Activated CD4-positive, alpha-beta T cell treated with anti-CD3 and anti-CD28 coated beads, Interleukin-2, amount 10 ng/mL, durations not matched to agents 7 days and 5 days (primary cell): ENCODE results near the gene PARP12. TPM values are rescaled to one million over a fixed set of nuclear protein-coding genes. Genes with fewer than 3 reads are reported as not detected.

Source experiments
- CTCF ChIA-PET: fragments of 350-600 bp; sonication (Branson Sonifier 250); formaldehyde crosslinking; loops from one replicate; lab custom pipeline; 2021; ENCODE audit warnings: antibody characterized with exemption; lab: Charles Lee
- POLR2A ChIA-PET: fragments of 350-600 bp; sonication (Branson Sonifier 250); formaldehyde crosslinking; loops from one replicate; lab custom pipeline; 2021; ENCODE audit warnings: antibody characterized with exemption; lab: Charles Lee
- DNase-seq: peaks from one replicate; pipeline ENCODE4 v3.0.0-alpha.2; 2020
- H3K27ac Mint-ChIP-seq: one replicate; pipeline ENCODE4 v1.8.0; 2021; ENCODE audit warnings: mild to moderate bottlenecking, moderate library complexity, mixed read lengths
- H3K27me3 Mint-ChIP-seq: one replicate; pipeline ENCODE4 v1.8.0; 2021; ENCODE audit warnings: mixed read lengths
- H3K36me3 Mint-ChIP-seq: one replicate; pipeline ENCODE4 v1.8.0; 2021; ENCODE audit warnings: low read depth, mixed read lengths
- H3K4me1 Mint-ChIP-seq: one replicate; pipeline ENCODE4 v1.8.0; 2021; ENCODE audit warnings: mixed read lengths
- H3K4me3 Mint-ChIP-seq: one replicate; pipeline ENCODE4 v1.8.0; 2021; ENCODE audit warnings: mild to moderate bottlenecking, moderate library complexity, mixed read lengths
- H3K9me3 Mint-ChIP-seq: one replicate; pipeline ENCODE4 v1.8.0; 2021; ENCODE audit warnings: mixed read lengths
- total RNA-seq, 2 experiments: library from RNA; stranded (reverse); gene quantifications; one replicate each; pipeline ENCODE4 v1.2.3, GENCODE V29; 2021

The PARP12 gene
- total RNA-seq, 2 experiments from 2014 or later: 121 to 129 TPM

DNA sequence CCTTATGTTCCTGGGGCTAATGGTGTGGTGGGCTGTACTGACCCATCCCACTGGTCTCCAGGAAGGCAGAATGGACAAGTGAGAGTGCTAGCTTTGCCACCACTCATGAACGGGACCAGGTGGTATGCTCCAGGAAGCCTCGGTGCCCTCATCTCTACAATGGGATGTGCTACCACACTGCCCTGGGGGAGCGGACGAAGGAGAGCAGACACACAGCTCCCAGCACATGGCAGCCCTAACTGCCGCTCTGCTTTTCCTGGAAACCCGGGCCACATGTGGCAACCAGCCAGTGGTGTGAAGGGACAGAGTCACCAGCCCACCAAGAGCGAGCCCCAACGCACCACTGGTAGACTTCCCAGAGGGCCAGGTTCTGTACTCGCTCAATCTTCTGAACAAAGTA lies 35.8 kb downstream of the PARP12 start:
- H3K36me3 Mint-ChIP-seq: peaks cover 74% of the 10 kb centered on the region
- CTCF ChIA-PET: no interaction called here
- no peak overlapping the region for H3K4me3 Mint-ChIP-seq
- no peak overlapping the region for H3K27ac Mint-ChIP-seq
- no peaks in the 10 kb centered on the region for H3K9me3 Mint-ChIP-seq
- H3K27me3 Mint-ChIP-seq: no peaks in the 10 kb centered on the region
- peaks cover 2% of the 10 kb centered on the region for H3K4me1 Mint-ChIP-seq
- POLR2A ChIA-PET: no interaction called here
- DNase-seq: no peak

DNA sequence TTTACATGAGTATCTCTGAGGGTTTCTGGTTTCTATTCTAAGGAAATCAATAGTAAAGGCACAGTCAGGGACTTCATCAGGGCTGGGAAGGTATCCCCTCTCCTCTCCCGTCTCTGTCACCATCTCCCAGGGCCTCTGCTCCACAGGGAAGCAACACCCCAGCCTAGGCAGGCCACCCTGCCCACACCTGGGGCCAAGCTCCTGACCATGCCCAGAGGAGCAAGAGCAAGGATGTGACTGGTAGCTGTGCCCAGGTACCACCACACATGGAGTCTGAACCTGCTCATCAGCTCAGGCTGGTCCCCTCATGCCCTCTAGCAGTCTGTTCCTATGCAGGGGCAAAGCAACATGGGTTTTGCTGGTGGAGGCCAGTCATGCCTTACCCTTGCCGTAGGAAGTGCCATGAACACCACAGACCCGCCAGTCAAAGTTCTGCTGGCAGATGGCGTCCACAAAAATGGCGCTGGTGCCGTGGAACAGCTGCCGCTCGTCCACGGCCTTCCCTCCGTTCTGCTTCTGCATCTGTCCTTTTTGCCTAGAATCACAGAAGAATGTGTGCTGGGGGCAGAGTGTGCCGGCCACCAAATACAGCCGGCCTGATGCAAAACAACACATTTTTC lies 36.8 kb downstream of the PARP12 start:
- peaks cover 68% of the 10 kb centered on the region for H3K36me3 Mint-ChIP-seq
- ChIA-PET POLR2A (no interaction called here), CTCF (interaction anchor here (0.6 kb wide), 1 partner anchor 379 kb away, joined by 3 read pairs; no protein-coding TSS in a partner anchor)
- H3K4me1 Mint-ChIP-seq: peaks cover 2% of the 10 kb centered on the region
- DNase-seq: no peak
- H3K27ac Mint-ChIP-seq: no peak overlapping the region
- no peaks in the 10 kb centered on the region for H3K27me3 Mint-ChIP-seq
- H3K4me3 Mint-ChIP-seq: no peak overlapping the region
- no peaks in the 10 kb centered on the region for H3K9me3 Mint-ChIP-seq

DNA sequence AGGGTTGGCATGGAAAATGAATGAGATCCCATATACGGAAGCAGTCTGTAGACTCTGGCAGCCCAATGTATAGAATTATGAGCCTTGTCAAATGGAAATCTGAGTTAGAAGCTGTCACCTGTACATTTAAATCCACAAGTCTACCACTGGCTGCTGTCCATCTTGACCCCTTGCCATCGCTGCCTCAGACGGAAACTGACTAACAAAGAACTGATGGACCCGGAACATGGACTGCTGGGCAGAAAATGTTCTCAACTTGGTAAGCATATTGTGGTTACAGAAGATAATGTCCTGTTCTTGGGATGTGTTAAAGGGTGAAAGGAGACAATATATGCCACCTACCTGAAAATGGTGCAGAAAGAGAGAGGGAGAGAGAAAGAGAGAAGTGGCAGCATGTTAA lies 37.5 kb downstream of the PARP12 start:
- no peaks in the 10 kb centered on the region for H3K9me3 Mint-ChIP-seq
- H3K36me3 Mint-ChIP-seq: peaks cover 64% of the 10 kb centered on the region
- DNase-seq: no peak
- POLR2A ChIA-PET: no interaction called here
- CTCF ChIA-PET: no interaction called here
- H3K4me1 Mint-ChIP-seq: peaks cover 2% of the 10 kb centered on the region
- H3K27me3 Mint-ChIP-seq: no peaks in the 10 kb centered on the region
- H3K4me3 Mint-ChIP-seq: no peak overlapping the region
- no peak overlapping the region for H3K27ac Mint-ChIP-seq

DNA sequence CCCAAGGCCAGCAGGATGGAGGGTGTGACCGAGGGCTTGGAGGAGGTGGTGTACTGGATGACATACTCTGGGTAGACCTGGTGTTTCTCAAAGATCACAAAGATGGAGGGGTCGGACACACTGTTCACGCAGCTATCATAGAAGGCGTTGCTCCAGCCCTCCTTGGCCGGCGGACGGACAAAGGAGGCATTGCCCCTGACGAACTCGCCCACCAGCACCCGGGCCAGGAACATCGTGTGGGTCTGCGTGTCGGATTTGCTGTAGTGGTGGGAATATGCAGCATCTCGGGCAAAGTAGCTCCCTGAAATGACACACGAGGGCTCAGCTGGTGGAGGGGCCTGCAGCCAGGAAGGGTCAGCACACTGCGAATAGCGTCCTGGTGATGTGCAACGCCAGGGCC lies 38.2 kb downstream of the PARP12 start:
- Mint-ChIP-seq H3K27me3 (no peaks in the 10 kb centered on the region), H3K4me1 (peaks cover 2% of the 10 kb centered on the region), H3K4me3 (no peak overlapping the region), H3K27ac (peak overlapping the region; percentile 36), H3K9me3 (no peaks in the 10 kb centered on the region), H3K36me3 (peaks cover 58% of the 10 kb centered on the region)
- ChIA-PET CTCF (no interaction called here), POLR2A (no interaction called here)
- no peak for DNase-seq

DNA sequence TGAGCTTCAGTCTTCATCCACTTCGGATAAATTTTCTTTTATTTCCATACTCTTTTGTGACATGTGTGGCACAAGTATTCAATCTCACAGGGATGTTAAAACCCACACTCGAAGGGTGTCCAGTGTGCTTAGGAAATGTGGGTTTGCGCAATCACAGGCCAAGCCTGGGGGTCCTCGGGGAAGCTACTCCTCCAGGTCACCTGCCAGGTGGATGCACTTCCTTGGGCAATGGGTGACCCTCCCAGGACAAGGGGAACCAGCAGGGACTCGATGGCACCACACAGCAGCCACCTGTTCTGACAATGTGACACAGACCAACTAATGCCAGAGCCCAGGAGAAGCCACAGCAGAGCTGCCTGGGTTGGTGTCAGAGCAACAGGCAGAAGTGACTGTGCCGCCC lies 39.0 kb downstream of the PARP12 start:
- Mint-ChIP-seq H3K27me3 (no peaks in the 10 kb centered on the region), H3K36me3 (peaks cover 55% of the 10 kb centered on the region), H3K4me1 (peaks cover 2% of the 10 kb centered on the region), H3K27ac (no peak overlapping the region), H3K9me3 (no peaks in the 10 kb centered on the region), H3K4me3 (no peak overlapping the region)
- CTCF ChIA-PET: no interaction called here
- DNase-seq: no peak
- POLR2A ChIA-PET: no interaction called here

DNA sequence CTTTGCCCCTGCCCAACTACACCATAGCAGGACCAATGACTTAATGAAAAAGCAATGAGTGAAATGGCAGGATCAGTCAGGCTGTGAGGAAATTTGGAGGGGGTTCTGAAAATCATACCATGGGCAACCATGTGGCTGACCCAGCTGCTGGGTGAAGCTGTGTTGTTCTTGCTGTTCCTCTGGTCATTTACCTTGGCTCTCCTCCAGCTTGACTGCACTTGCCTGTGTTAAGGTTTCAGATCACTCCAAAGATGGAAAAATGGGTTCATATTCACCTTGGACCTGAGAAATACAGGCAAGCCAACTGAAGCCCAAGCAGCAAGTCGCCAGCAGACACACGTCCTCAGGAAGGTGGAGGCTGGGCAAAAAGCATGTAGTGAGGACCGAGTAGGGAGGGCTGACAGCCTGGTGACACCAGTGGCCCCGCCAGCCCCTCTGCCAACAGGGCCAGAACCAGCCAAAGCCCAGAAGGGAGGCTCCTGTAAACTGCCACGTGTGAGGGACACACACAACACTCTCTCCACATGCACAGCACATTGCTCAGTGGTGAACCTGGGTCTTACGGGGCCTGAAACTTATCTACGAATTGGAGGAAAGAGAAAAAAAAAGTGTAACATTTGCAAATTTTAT lies 40.1 kb downstream of the PARP12 start:
- H3K36me3 Mint-ChIP-seq: peaks cover 47% of the 10 kb centered on the region
- no peak for DNase-seq
- no peak overlapping the region for H3K27ac Mint-ChIP-seq
- no peaks in the 10 kb centered on the region for H3K4me1 Mint-ChIP-seq
- ChIA-PET POLR2A (no interaction called here), CTCF (no interaction called here)
- no peak overlapping the region for H3K4me3 Mint-ChIP-seq
- H3K27me3 Mint-ChIP-seq: no peaks in the 10 kb centered on the region
- no peaks in the 10 kb centered on the region for H3K9me3 Mint-ChIP-seq

DNA sequence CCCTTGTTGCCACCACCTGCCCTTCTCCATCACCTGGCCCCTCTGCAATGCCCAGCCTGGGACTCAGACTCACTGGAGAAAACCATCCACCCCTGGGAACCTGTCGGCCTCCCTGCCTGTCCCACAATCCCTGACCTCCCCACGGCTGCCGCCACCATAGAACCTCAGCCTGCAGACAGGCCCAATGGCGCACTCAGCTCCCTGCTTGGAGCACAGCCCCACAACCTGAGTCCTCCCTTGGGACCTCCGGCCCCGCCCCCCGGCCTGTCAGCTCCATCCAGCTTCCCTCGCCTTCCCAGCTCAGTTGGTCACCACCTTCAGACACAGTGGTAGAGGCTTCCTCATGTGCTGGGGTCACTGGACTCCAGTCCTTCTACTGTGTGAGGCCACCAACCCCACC lies 41.1 kb downstream of the PARP12 start:
- ChIA-PET POLR2A (interaction anchor here (0.5 kb wide), 1 partner anchor 12 kb away, joined by 3 read pairs; no protein-coding TSS in a partner anchor), CTCF (no interaction called here)
- Mint-ChIP-seq H3K9me3 (no peaks in the 10 kb centered on the region), H3K4me1 (no peaks in the 10 kb centered on the region), H3K36me3 (peaks cover 42% of the 10 kb centered on the region), H3K4me3 (no peak overlapping the region), H3K27ac (no peak overlapping the region), H3K27me3 (no peaks in the 10 kb centered on the region)
- no peak for DNase-seq

DNA sequence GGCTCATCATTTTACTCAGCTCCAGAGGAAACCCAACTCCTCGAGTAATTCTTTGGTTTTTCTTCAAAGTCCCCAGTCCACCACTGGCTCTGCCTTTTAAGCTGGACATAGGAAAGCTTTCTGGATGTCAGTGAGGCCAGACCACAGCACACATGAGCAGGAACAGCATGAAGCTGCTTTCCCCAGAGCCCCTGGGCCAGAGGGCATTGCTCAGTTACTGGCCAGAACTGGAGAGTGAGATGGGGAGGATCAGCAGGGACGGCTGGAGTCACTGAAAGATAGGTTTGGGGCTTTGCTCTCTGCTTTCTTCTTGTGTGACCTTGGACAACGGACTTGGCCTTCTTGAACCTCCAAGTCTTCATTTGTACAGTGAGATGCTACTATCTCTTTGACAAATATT lies 43.1 kb downstream of the PARP12 start:
- Mint-ChIP-seq H3K27ac (peak overlapping the region; percentile 48), H3K36me3 (peaks cover 27% of the 10 kb centered on the region), H3K27me3 (no peaks in the 10 kb centered on the region), H3K9me3 (no peaks in the 10 kb centered on the region), H3K4me3 (no peak overlapping the region), H3K4me1 (no peaks in the 10 kb centered on the region)
- DNase-seq: no peak
- CTCF ChIA-PET: interaction anchor here (1.0 kb wide), 1 partner anchor 10 kb away, joined by 3 read pairs; no protein-coding TSS in a partner anchor
- POLR2A ChIA-PET: no interaction called here

DNA sequence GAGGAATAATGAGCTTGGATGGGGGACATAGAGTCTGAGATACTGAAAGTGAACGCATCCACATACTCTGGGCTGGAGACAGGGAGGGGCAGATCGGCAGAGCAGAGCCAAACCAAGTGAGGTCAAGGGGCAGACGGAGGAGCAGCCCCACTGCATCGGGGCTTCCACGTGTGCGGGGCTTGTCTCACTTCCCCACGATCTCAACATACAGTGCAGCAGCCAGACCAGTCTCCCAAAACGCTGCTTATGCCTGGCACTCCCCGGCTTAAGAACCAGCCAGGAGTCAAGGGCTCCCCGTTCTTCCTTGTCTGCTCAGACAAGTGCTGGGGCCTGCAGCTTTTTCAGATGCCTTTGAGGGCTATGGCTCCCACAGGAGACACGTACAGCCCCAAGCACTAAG lies 43.6 kb downstream of the PARP12 start:
- CTCF ChIA-PET: no interaction called here
- DNase-seq: no peak
- Mint-ChIP-seq H3K27me3 (no peaks in the 10 kb centered on the region), H3K36me3 (peaks cover 23% of the 10 kb centered on the region), H3K4me1 (no peaks in the 10 kb centered on the region), H3K27ac (no peak overlapping the region), H3K9me3 (no peaks in the 10 kb centered on the region), H3K4me3 (no peak overlapping the region)
- POLR2A ChIA-PET: no interaction called here

DNA sequence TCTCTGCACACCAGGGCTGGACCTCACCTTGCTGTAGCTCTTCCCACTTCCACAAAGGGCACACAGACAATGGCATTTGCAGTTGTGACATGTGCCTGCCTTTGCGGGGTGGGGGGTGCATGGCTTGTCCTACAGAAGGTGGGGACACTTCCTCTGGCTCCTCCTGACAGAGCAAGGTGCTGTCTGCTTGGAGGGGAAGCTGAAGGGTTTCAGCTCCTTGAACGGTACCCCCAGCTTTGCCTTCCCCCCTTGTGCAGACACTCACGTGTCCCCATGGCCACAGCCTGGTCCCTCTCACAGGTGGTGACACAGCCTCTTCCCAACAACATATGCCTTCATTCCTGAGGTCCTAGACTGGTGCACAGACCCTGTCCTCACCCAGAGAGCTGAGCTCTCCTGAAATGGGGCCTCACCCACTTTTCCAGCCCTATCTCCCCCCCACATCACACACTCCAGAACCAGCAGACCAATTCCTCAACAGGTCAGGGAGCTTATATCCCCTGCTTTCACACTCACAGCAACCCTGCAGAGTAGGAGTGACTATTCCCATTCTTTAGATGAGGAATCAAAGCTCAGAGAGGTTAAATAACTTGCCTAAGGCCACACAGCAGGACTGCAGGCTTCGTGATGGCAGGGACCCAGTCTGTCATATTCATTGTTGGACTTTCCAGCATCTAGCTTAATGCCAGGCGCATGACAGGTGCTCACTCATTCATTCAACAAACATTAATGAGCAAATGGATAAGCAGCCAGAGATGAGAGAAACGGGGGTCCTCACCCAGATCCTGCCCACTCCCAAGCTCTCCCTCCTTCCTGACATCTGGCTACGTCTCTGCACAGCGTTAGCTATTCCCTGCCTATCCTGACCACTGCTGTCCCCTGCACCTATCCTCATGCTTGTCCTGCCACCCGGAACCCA lies 44.4 kb downstream of the PARP12 start:
- Mint-ChIP-seq H3K27ac (no peak overlapping the region), H3K36me3 (peaks cover 15% of the 10 kb centered on the region), H3K27me3 (no peaks in the 10 kb centered on the region), H3K4me3 (no peak overlapping the region), H3K4me1 (no peaks in the 10 kb centered on the region), H3K9me3 (no peaks in the 10 kb centered on the region)
- no peak for DNase-seq
- CTCF ChIA-PET: interaction anchor here (0.5 to 1.1 kb wide), 4 partner anchors 16 to 630 kb away, joined by 3 to 4 read pairs (median 3); no protein-coding TSS in a partner anchor
- POLR2A ChIA-PET: no interaction called here

DNA sequence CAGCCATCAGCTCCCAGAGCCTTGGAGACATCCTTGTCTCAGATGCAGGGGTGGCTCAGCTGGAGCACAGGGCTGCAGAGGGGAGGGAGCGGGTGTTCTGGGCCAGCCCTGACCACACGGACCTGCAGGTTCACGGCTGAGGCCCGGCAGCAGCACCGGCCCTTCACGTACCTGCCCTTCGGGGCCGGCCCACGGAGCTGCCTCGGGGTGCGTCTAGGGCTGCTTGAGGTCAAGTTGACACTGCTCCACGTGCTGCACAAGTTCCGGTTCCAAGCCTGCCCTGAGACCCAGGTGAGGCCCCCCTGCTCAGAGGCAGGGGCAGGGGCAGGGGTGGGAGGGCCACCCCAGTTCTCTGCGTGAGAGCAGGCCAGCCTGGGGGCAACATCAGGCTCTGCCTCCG lies 45.2 kb downstream of the PARP12 start:
- no peaks in the 10 kb centered on the region for H3K9me3 Mint-ChIP-seq
- H3K27me3 Mint-ChIP-seq: no peaks in the 10 kb centered on the region
- CTCF ChIA-PET: interaction anchor here (1.1 kb wide), 1 partner anchor 17 kb away, joined by 3 read pairs; no protein-coding TSS in a partner anchor
- H3K4me1 Mint-ChIP-seq: no peaks in the 10 kb centered on the region
- POLR2A ChIA-PET: no interaction called here
- no peak overlapping the region for H3K27ac Mint-ChIP-seq
- no peak for DNase-seq
- peaks cover 8% of the 10 kb centered on the region for H3K36me3 Mint-ChIP-seq
- H3K4me3 Mint-ChIP-seq: no peak overlapping the region

DNA sequence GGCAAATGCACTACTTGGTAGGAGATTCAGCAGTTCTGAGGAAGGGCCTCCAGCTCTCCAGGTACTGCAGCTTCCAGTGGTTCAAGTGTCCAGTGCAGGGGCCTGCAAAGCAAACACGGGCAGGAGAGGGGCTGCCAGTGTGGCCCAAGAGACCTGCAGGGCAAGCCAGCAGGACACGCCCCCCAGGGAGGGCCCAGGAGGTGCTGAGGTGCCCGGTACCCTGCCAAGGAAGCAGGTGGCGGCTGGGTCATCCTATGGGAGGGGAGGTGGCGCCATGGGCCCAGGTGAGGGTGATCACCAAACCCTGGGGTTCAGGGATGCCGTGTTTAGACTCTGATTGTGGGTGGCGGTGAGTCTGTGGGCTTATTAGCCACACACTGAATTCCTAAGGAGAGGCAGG lies 45.7 kb downstream of the PARP12 start:
- ChIA-PET CTCF (no interaction called here), POLR2A (no interaction called here)
- Mint-ChIP-seq H3K36me3 (peaks cover 3% of the 10 kb centered on the region), H3K27ac (no peak overlapping the region), H3K27me3 (no peaks in the 10 kb centered on the region), H3K4me3 (no peak overlapping the region), H3K4me1 (no peaks in the 10 kb centered on the region), H3K9me3 (no peaks in the 10 kb centered on the region)
- DNase-seq: no peak

DNA sequence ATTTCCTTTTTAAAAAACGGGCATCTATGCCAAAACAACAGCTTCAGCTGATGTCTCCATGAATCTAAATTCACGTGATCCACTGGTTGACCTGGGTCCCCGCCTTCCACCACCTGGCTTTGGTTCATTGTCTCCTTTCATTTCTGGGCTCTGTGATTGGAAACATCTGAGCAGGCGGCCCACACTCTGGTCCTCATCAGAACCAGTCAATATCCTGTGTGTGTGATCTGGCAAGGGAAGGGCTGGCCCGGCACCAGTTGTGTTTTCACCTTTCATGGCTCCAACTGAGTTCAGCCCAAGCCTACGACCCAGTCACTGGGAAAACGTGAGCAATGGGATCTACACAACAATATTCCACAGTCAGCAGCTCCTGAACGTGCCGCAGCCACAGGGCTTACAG lies 46.2 kb downstream of the PARP12 start:
- Mint-ChIP-seq H3K9me3 (no peaks in the 10 kb centered on the region), H3K27ac (no peak overlapping the region), H3K4me3 (no peak overlapping the region), H3K4me1 (no peaks in the 10 kb centered on the region), H3K27me3 (no peaks in the 10 kb centered on the region), H3K36me3 (no peaks in the 10 kb centered on the region)
- DNase-seq: no peak
- CTCF ChIA-PET: interaction anchor here (0.6 kb wide), 1 partner anchor 217 kb away, joined by 3 read pairs; no protein-coding TSS in a partner anchor
- POLR2A ChIA-PET: no interaction called here
